ENCODE measurements around the gene NDN.
A peak's percentile ranks its signal among the peaks of the same experiment; 100 is the strongest.

The NDN gene

DNA sequence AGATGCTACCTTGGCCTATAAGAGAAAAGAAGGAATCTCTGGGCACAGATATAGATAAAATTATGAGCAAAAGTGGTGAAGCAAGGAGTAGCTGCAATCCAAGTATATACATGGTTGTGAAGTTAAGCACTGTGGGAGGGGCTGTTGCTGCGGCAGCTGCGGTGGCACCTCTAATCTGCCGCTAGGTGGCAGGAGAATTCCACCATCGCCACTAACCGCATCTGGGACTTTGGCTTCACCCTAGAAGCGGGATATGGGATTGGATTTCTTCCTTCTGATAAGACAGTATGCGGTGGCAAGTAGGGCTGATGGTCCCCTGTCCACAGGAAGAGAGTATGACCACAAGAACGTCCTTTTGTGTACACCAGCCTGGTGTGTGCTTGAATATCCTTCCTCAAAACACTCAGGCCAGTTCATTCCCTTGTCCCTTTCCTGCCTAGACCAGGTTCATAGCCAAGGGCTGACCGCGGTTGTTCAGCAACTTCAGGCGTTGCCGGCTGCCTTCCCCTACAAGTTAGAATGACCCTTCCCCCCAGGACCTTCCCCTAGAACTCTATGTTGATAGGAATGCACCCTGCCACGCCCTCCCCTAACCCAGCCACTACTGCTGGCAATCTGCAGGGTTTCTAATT, 44.6 kb downstream of the NDN start:
- peak in 1 of 2 donors; percentile 8 for DNase-seq (ENCODE audit: low read depth in 2 of 2)

All from activated CD4-positive, alpha-beta T cell treated with anti-CD3 and anti-CD28 coated beads for 24 hours (primary cell).